ENCODE data around the gene TUBA3E.

DNA sequence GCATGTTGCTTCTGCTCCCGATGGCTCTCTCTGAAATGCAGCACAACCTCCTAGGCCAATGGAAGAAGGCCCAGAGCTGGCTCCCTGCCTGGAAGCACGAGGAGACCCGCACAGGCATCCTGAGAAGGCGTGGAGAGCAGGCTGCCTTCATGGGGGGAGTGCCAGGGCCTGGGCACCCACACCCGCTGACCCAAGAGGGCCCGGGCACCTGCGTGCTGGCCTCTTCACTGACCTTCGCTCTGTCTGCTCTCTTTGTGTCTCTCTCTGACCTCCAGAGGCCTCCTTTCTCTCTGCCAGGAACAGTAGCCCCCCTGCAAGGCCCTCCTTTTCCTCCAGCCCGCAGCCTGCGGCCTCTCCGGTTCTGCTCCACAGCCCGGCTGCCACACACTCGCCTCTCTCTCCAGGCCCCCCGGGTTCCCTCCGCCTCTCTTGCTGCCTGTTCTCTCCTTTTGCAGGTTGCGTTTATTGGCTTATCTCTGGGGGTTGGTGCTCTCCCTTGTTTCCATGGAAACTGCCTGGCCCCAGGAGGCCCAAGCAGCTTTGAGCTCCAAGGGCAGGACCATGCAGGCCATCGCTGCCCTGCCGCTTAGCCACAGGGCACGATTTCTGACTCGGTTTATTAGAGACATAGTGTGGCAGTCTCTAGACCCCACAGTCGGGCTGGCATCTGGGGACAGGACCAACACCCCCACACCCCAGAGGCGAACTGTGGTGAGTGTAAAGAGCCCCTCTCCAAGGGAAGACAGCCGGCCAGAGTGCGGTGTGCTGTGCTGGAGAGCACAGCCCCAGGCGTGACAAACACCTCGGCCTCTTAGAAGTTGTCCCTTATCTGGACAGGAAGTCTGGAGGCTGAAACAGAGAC lies 14.5 kb downstream of the TUBA3E start:
- TF ChIP-seq, protein P1, sequence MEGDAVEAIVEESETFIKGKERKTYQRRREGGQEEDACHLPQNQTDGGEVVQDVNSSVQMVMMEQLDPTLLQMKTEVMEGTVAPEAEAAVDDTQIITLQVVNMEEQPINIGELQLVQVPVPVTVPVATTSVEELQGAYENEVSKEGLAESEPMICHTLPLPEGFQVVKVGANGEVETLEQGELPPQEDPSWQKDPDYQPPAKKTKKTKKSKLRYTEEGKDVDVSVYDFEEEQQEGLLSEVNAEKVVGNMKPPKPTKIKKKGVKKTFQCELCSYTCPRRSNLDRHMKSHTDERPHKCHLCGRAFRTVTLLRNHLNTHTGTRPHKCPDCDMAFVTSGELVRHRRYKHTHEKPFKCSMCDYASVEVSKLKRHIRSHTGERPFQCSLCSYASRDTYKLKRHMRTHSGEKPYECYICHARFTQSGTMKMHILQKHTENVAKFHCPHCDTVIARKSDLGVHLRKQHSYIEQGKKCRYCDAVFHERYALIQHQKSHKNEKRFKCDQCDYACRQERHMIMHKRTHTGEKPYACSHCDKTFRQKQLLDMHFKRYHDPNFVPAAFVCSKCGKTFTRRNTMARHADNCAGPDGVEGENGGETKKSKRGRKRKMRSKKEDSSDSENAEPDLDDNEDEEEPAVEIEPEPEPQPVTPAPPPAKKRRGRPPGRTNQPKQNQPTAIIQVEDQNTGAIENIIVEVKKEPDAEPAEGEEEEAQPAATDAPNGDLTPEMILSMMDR (optimal IDR thresholded peaks at IDR 0.05 in 1 of 3, IDR thresholded peaks at IDR 0.05 in 1 of 3, conservative IDR thresholded peaks at IDR 0.05 in 1 of 3; ENCODE audit: extremely low read depth in 1 of 3, insufficient read depth in 2 of 3, low read length in 3 of 3), result no peak
- TF ChIP-seq EZH2 (IDR thresholded peaks at IDR 0.05; ENCODE audit: low read length), result no peak

All from keratinocyte (primary cell).